ENCODE results near the gene ARPC4.
A peak's percentile ranks its signal among the peaks of the same experiment; 100 is the strongest.

Gene ARPC4

DNA sequence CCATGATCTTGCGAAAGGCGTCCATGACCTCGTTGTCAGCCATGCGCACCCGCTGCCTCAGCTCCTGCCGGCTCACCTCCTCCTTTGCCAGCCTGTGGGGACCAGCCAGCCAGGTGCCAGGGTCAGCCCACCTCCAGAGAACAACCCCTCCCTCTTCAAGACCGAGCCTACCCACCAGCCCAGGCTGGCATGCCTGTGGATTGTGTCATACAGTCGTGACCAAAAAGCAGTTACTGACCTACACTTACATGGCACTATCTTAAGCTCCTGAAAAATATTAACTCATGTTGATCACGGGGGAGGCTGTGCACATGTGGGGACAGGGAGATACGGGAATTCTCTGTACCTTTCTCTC is 12.4 kb upstream of the ARPC4 start:
- no peak for DNase-seq
- no peak overlapping the region for H3K4me3 ChIP-seq (ENCODE audit: low read depth, low read length)
- no peaks in the 10 kb centered on the region for H3K27me3 ChIP-seq (ENCODE audit: insufficient read depth, low read depth, severe bottlenecking)
- peaks cover 27% of the 10 kb centered on the region for H3K36me3 ChIP-seq
- TF ChIP-seq CTCF (IDR thresholded peaks at IDR 0.05; ENCODE audit: low read depth, low read length), result no peak
- H3K9me3 ChIP-seq (ENCODE audit: severe bottlenecking), result no peaks in the 10 kb centered on the region
- H3K27ac ChIP-seq, result no peak overlapping the region

DNA sequence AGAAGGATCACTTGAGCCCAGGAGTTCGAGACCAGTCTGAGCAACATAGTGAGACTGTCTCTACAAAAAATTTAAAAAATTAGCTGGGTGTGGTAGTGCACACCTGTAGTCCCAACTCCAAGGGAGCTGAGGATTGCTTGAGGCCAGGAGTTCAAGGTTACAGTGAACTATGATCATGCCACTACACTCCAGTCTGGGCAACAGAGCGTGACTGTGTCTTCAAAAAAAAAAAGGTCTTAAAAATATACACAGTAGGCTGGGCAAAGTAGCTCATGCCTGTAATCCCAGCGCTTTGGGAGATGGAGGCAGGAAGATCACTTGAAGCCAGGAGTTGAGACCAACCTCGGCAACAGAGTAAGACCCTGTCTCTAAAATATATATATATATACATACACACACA is 12.0 kb upstream of the ARPC4 start:
- no peaks in the 10 kb centered on the region for H3K9me3 ChIP-seq (ENCODE audit: severe bottlenecking)
- TF ChIP-seq CTCF (IDR thresholded peaks at IDR 0.05; ENCODE audit: low read depth, low read length), result no peak
- no peaks in the 10 kb centered on the region for H3K27me3 ChIP-seq (ENCODE audit: insufficient read depth, low read depth, severe bottlenecking)
- no peak overlapping the region for H3K4me3 ChIP-seq (ENCODE audit: low read depth, low read length)
- peaks cover 29% of the 10 kb centered on the region for H3K36me3 ChIP-seq
- H3K27ac ChIP-seq, result no peak overlapping the region
- DNase-seq, result no peak

DNA sequence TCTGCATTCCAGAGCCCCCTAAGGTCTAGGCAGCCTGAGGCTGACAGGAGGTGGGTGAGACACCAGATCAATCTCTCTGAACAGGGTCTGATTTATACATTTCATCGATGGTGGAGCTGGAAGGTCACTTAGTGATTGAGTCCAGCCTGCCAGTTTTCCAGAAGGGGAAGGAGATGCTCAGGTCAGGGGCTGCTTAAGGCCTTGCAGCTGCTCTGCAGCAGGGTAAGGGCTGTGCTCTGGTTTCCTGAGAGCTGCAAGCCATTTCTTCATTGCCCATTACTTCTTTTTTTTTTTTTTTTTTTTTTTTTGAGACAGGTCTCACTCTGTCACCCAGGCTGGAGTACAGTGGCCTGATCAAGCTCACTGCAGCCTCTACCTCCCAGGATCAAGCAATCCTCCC is 11.3 kb upstream of the ARPC4 start:
- no peak for TF ChIP-seq CTCF (IDR thresholded peaks at IDR 0.05; ENCODE audit: low read depth, low read length)
- Histone ChIP-seq H3K27ac (no peak overlapping the region), H3K36me3 (peaks cover 35% of the 10 kb centered on the region), H3K27me3 (ENCODE audit: insufficient read depth, low read depth, severe bottlenecking) (no peaks in the 10 kb centered on the region), H3K4me3 (ENCODE audit: low read depth, low read length) (no peak overlapping the region), H3K9me3 (ENCODE audit: severe bottlenecking) (no peaks in the 10 kb centered on the region)
- no peak for DNase-seq

GRCh38 chr3:9781978-9782603 is 10.8 kb upstream of the ARPC4 start:
- DNase-seq, result no peak
- no peak for TF ChIP-seq CTCF (IDR thresholded peaks at IDR 0.05; ENCODE audit: low read depth, low read length)
- H3K36me3 ChIP-seq, result peaks cover 40% of the 10 kb centered on the region

DNA sequence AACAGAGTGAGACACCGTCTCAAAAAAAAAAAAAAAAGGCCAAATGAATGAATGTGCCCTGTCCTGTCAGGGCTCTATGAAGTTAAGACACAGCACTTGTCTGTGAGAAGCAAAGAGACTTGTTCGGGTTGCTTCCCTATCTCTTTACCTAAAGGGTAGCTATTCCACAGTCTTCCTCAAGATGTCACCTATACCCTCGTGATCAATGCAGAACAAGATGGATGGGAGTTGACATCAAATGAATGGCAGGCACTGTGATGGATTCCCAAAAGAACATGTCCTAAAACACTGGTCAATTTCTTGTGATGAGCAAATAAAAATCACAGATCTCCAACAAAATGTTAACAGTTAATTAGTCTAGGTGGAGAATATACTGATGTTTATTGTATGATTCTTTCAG is 10.1 kb upstream of the ARPC4 start:
- H3K36me3 ChIP-seq, result peaks cover 47% of the 10 kb centered on the region
- no peak for DNase-seq
- no peaks in the 10 kb centered on the region for H3K27me3 ChIP-seq (ENCODE audit: insufficient read depth, low read depth, severe bottlenecking)
- H3K27ac ChIP-seq, result no peak overlapping the region
- peak; percentile 24; the same call in 1 of the 2 replicates for TF ChIP-seq CTCF (IDR thresholded peaks at IDR 0.05; ENCODE audit: low read depth, low read length)
- H3K9me3 ChIP-seq (ENCODE audit: severe bottlenecking), result no peaks in the 10 kb centered on the region
- H3K4me3 ChIP-seq (ENCODE audit: low read depth, low read length), result no peak overlapping the region

More at GRCh38 chr3:9781978-9782603, 10.8 kb upstream of the ARPC4 start:
- Histone ChIP-seq H3K27me3 (ENCODE audit: insufficient read depth, low read depth, severe bottlenecking) (no peaks in the 10 kb centered on the region), H3K4me3 (ENCODE audit: low read depth, low read length) (no peak overlapping the region), H3K27ac (no peak overlapping the region), H3K9me3 (ENCODE audit: severe bottlenecking) (no peaks in the 10 kb centered on the region)

GRCh38 chr3:9783954-9784353 is 8.9 kb upstream of the ARPC4 start:
- Histone ChIP-seq H3K9me3 (ENCODE audit: severe bottlenecking) (no peaks in the 10 kb centered on the region), H3K4me3 (ENCODE audit: low read depth, low read length) (no peak overlapping the region), H3K27me3 (ENCODE audit: insufficient read depth, low read depth, severe bottlenecking) (no peaks in the 10 kb centered on the region), H3K27ac (no peak overlapping the region), H3K36me3 (peaks cover 50% of the 10 kb centered on the region)
- DNase-seq, result no peak
- TF ChIP-seq CTCF (IDR thresholded peaks at IDR 0.05; ENCODE audit: low read depth, low read length), result no peak
